Activated CD8-positive, alpha-beta T cell treated with anti-CD3 and anti-CD28 coated beads for 36 hours (primary cell): ENCODE data around the gene PRKAG3. TPM values are rescaled to one million over a fixed set of nuclear protein-coding genes. Genes with fewer than 3 reads are reported as not detected.

Experiments
- ATAC-seq: fragments of 200-7000 bp; cut with Tn5 transposase; one replicate; pipeline ENCODE4 v1.10.0; 2021; ENCODE audit warnings: mild to moderate bottlenecking, moderate library complexity
- CTCF ChIA-PET: fragments of 350-600 bp; sonication (Branson Sonifier 250); formaldehyde crosslinking; loops from one replicate; lab custom pipeline; 2021; ENCODE audit warnings: antibody characterized with exemption; lab: Charles Lee
- POLR2A ChIA-PET: fragments of 350-600 bp; sonication (Branson Sonifier 250); formaldehyde crosslinking; loops from one replicate; lab custom pipeline; 2021; ENCODE audit warnings: antibody characterized with exemption; lab: Charles Lee
- DNase-seq: peaks from one replicate; pipeline ENCODE4 v3.0.0-alpha.2; 2020
- H3K27ac Mint-ChIP-seq: one replicate; pipeline ENCODE4 v1.8.0; 2021; ENCODE audit warnings: mild to moderate bottlenecking, mixed read lengths
- H3K27me3 Mint-ChIP-seq: one replicate; pipeline ENCODE4 v1.8.0; 2021; ENCODE audit warnings: mixed read lengths
- H3K36me3 Mint-ChIP-seq: one replicate; pipeline ENCODE4 v1.8.0; 2021; ENCODE audit warnings: low read depth, mixed read lengths
- H3K4me1 Mint-ChIP-seq: one replicate; pipeline ENCODE4 v1.8.0; 2021; ENCODE audit warnings: low read depth, mixed read lengths
- H3K4me3 Mint-ChIP-seq: one replicate; pipeline ENCODE4 v1.8.0; 2021; ENCODE audit warnings: mild to moderate bottlenecking, moderate library complexity, mixed read lengths
- H3K9me3 Mint-ChIP-seq: one replicate; pipeline ENCODE4 v1.8.0; 2021; ENCODE audit warnings: mixed read lengths
- intact Hi-C: fragments of 100-400 bp; cut with micrococcal nuclease; formaldehyde crosslinking; loops from one replicate; pipeline ENCODE4 v1.10.0; 2022
- total RNA-seq, 2 experiments: library from RNA; stranded (reverse); gene quantifications; one replicate each; pipeline ENCODE4 v1.2.3, GENCODE V29; 2021
- TF ChIP-seq, protein P1 (sequence below): fragments of 200-600 bp; IDR thresholded peaks from one replicate; pipeline ENCODE4 v1.8.0; 2022; ENCODE audit warnings: antibody characterized with exemption, mild to moderate bottlenecking

PRKAG3 gene
- total RNA-seq, 2 experiments from 2014 or later: not detected

DNA sequence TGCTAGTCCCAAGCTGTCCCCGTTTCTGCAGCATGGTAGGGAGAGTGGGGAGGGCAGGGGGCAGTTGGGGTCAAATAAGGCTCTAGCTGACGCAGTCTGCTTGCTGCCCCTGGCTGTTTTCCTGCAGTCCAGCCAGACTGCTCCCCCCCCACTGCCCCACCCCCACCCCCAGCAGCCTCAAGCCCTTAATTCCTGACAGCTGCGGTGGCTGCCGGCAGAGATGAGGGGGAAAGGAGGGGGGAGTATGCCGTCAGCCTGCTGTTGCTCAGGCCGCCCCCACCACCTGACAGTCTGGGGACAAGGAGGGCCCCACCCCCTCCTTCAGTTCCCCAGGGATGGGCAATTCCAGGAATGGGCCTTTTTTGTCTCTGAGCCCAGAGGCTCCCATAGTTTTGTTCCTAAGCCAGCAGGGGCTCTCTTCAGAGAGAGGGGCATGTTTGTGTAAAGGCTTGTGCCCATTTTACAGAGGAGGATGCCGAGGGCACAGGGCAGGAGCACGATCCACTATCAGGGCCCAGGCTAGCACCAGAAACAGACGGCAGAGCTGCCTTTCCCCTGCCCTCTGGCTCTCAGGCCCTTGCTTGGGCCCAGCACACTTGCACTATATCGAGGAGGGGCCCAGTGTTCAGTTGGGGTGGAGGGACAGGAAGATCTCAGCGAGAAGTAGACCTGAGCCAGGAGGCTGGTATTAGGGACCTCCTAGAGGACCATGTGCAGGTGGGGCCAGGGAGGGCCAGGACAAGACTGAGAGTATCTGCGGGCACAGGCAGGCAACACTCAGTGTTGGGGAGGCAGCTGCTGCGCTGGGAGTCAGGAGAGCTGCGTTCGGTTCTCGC lies 47.5 kb upstream of the PRKAG3 start:
- intact Hi-C loops: no loop called here
- H3K27me3 Mint-ChIP-seq: peaks cover 22% of the 10 kb centered on the region
- TF ChIP-seq, protein P1, sequence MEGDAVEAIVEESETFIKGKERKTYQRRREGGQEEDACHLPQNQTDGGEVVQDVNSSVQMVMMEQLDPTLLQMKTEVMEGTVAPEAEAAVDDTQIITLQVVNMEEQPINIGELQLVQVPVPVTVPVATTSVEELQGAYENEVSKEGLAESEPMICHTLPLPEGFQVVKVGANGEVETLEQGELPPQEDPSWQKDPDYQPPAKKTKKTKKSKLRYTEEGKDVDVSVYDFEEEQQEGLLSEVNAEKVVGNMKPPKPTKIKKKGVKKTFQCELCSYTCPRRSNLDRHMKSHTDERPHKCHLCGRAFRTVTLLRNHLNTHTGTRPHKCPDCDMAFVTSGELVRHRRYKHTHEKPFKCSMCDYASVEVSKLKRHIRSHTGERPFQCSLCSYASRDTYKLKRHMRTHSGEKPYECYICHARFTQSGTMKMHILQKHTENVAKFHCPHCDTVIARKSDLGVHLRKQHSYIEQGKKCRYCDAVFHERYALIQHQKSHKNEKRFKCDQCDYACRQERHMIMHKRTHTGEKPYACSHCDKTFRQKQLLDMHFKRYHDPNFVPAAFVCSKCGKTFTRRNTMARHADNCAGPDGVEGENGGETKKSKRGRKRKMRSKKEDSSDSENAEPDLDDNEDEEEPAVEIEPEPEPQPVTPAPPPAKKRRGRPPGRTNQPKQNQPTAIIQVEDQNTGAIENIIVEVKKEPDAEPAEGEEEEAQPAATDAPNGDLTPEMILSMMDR: no peak
- peaks cover 50% of the 10 kb centered on the region for H3K4me1 Mint-ChIP-seq
- H3K4me3 Mint-ChIP-seq: peak overlapping the region; percentile 82
- DNase-seq: peak; percentile 30
- POLR2A ChIA-PET: interaction anchor here (1.1 to 16.8 kb wide), 3 partner anchors 8 to 164 kb away, joined by 3 to 284 read pairs (median 24); no protein-coding TSS in a partner anchor
- H3K27ac Mint-ChIP-seq: peak overlapping the region; percentile 65
- ATAC-seq: peak; percentile 2
- H3K36me3 Mint-ChIP-seq: peaks cover 8% of the 10 kb centered on the region
- CTCF ChIA-PET: interaction anchor here (0.7 to 23.0 kb wide), 10 partner anchors 9 to 102 kb away, joined by 3 to 1101 read pairs (median 14); partner anchors contain the start of gene WNT6
- no peaks in the 10 kb centered on the region for H3K9me3 Mint-ChIP-seq

DNA sequence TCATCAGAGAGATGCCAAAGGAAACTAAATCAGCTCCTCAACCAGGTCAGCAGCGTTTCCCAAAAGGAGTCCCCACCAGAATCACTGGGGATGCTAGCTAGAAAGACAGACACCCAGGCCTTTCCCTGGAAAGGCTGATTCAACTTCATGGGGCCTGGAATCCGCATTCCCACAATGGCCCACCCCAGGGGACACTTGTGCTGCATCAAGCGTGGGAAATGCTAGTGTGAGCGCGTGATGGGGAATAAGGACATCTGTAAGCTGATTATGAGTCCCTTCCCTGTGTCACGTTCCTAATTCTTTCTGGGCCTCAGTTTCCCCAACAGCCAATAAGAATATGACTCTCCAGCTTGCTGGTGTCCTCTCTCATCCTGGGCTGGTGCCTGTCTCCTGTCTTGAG lies 46.9 kb upstream of the PRKAG3 start:
- Mint-ChIP-seq H3K4me1 (peaks cover 50% of the 10 kb centered on the region), H3K36me3 (peaks cover 8% of the 10 kb centered on the region), H3K27ac (no peak overlapping the region), H3K27me3 (peaks cover 26% of the 10 kb centered on the region), H3K9me3 (no peaks in the 10 kb centered on the region), H3K4me3 (no peak overlapping the region)
- ChIA-PET POLR2A (interaction anchor here (5.3 to 16.8 kb wide), 2 partner anchors 9 to 17 kb away, joined by 24 to 284 read pairs; no protein-coding TSS in a partner anchor), CTCF (interaction anchor here (1.3 to 23.0 kb wide), 8 partner anchors 13 to 152 kb away, joined by 4 to 1101 read pairs (median 24); partner anchors contain the start of gene WNT6)
- TF ChIP-seq, protein P1: no peak
- ATAC-seq (no peak), DNase-seq (no peak)
- intact Hi-C loops: no loop called here

DNA sequence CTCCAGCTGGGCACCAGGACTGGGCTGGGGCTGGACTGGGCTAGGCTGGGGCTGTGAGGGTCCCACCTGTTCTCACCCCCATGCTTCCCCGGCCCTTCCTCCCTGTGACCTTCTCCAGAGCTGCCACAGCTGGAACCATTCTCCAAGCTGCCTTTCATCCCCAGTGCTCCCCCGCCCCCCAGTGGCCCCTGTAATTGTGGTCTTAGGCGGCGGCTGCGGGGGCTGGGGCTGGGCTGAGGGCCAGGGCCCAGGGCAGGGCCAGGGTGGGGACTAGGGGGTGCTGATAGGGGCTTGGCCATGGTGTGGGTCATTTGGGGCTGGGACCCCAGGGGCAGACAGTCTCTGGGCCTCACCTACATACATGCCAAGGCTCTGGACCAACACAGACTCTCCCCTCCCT lies 46.3 kb upstream of the PRKAG3 start:
- no peak overlapping the region for H3K27ac Mint-ChIP-seq
- TF ChIP-seq, protein P1: no peak
- CTCF ChIA-PET: interaction anchor here (1.0 to 23.0 kb wide), 9 partner anchors 14 to 152 kb away, joined by 3 to 1101 read pairs (median 18); partner anchors contain the start of gene WNT6
- intact Hi-C loops: no loop called here
- peaks cover 8% of the 10 kb centered on the region for H3K36me3 Mint-ChIP-seq
- DNase-seq (no peak), ATAC-seq (no peak)
- peaks cover 51% of the 10 kb centered on the region for H3K4me1 Mint-ChIP-seq
- H3K4me3 Mint-ChIP-seq: no peak overlapping the region
- no peaks in the 10 kb centered on the region for H3K9me3 Mint-ChIP-seq
- POLR2A ChIA-PET: interaction anchor here (5.3 to 16.8 kb wide), 2 partner anchors 9 to 17 kb away, joined by 24 to 284 read pairs; no protein-coding TSS in a partner anchor
- peaks cover 32% of the 10 kb centered on the region for H3K27me3 Mint-ChIP-seq

DNA sequence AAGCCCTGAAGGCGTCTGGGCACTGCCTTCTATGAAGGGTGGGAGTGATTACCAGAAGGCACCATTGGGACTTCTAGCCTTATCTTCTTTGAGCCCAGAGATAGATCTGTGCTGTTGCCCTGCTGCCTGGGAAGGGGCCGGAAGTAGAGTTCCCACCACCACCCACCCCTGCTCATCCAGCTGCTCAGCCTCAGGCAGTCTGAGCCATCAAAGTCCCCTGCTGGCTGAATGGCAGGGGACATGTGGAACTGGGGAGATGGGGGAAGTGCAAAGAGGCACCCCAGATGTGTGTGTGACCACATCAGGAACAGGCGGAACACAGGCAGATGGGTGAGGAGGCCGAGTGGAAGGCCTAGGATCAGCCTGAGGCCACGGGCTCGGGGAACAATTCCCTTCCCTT lies 45.7 kb upstream of the PRKAG3 start:
- no peak for ATAC-seq
- Mint-ChIP-seq H3K27me3 (peaks cover 38% of the 10 kb centered on the region), H3K27ac (no peak overlapping the region), H3K9me3 (no peaks in the 10 kb centered on the region), H3K4me3 (no peak overlapping the region), H3K4me1 (peaks cover 50% of the 10 kb centered on the region), H3K36me3 (peaks cover 6% of the 10 kb centered on the region)
- ChIA-PET POLR2A (interaction anchor here (1.6 to 16.8 kb wide), 4 partner anchors 10 to 32 kb away, joined by 4 to 284 read pairs (median 16); no protein-coding TSS in a partner anchor), CTCF (interaction anchor here (1.0 to 23.0 kb wide), 24 partner anchors 9 to 510 kb away, joined by 3 to 1101 read pairs (median 6); partner anchors contain the start of genes CDK5R2, CNPPD1, CRYBA2 and DNPEP)
- TF ChIP-seq, protein P1: no peak
- intact Hi-C loops: no loop called here
- no peak for DNase-seq
